Panc1 (cell line): Measurements from ENCODE around the gene CRK.

ENCODE experiments used
- POLR2AphosphoS5 ChIP-seq: IDR thresholded peaks from 2 replicates; pipeline ENCODE4 v1.6.1; 2012; ENCODE audit warnings: mild to moderate bottlenecking, low read depth, low read length, moderate library complexity
- SIN3A ChIP-seq: IDR thresholded peaks from 2 replicates; pipeline ENCODE4 v1.6.1; 2012; ENCODE audit warnings: low read depth, mild to moderate bottlenecking, low read length, moderate library complexity, borderline replicate concordance; ENCODE audit not compliant: insufficient read depth
- TCF7L2 ChIP-seq: IDR thresholded peaks from 2 replicates; pipeline ENCODE4 v1.6.1; 2011; ENCODE audit warnings: mild to moderate bottlenecking, low read depth, low read length, inconsistent platforms
- TF ChIP-seq, protein P1 (sequence below): fragments of 450-650 bp; IDR thresholded peaks from 2 replicates; pipeline ENCODE4 v1.5.1; 2017; ENCODE audit warnings: mild to moderate bottlenecking
- TF ChIP-seq, protein P2 (sequence below), 2 experiments: IDR thresholded peaks; 2 replicates each; pipeline ENCODE4 v1.6.1; 2011 to 2012; ENCODE audit warnings: low read depth in 2 of 2, control low read depth in 1 of 2, low read length in 1 of 2, mild to moderate bottlenecking in 1 of 2, moderate library complexity in 1 of 2; ENCODE audit not compliant: insufficient read depth in 1 of 2

DNA sequence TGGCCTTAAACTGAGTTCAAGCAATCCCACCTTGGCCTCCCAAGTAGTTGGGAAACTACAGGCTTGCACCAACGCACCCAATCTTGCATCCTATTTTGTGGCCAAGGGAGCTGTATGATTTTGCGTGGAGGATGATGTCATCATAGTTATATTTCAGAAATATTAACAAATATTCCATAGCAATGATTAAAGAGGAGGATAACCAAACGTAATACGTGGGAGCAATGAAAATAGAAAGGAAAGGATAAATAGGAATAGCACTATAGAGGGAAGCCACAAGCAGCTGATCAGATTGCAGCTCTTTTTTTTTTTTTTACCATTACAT, 53.8 kb downstream of the CRK start:
- TF ChIP-seq, protein P1, sequence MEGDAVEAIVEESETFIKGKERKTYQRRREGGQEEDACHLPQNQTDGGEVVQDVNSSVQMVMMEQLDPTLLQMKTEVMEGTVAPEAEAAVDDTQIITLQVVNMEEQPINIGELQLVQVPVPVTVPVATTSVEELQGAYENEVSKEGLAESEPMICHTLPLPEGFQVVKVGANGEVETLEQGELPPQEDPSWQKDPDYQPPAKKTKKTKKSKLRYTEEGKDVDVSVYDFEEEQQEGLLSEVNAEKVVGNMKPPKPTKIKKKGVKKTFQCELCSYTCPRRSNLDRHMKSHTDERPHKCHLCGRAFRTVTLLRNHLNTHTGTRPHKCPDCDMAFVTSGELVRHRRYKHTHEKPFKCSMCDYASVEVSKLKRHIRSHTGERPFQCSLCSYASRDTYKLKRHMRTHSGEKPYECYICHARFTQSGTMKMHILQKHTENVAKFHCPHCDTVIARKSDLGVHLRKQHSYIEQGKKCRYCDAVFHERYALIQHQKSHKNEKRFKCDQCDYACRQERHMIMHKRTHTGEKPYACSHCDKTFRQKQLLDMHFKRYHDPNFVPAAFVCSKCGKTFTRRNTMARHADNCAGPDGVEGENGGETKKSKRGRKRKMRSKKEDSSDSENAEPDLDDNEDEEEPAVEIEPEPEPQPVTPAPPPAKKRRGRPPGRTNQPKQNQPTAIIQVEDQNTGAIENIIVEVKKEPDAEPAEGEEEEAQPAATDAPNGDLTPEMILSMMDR = no peak
- TF ChIP-seq, protein P2, sequence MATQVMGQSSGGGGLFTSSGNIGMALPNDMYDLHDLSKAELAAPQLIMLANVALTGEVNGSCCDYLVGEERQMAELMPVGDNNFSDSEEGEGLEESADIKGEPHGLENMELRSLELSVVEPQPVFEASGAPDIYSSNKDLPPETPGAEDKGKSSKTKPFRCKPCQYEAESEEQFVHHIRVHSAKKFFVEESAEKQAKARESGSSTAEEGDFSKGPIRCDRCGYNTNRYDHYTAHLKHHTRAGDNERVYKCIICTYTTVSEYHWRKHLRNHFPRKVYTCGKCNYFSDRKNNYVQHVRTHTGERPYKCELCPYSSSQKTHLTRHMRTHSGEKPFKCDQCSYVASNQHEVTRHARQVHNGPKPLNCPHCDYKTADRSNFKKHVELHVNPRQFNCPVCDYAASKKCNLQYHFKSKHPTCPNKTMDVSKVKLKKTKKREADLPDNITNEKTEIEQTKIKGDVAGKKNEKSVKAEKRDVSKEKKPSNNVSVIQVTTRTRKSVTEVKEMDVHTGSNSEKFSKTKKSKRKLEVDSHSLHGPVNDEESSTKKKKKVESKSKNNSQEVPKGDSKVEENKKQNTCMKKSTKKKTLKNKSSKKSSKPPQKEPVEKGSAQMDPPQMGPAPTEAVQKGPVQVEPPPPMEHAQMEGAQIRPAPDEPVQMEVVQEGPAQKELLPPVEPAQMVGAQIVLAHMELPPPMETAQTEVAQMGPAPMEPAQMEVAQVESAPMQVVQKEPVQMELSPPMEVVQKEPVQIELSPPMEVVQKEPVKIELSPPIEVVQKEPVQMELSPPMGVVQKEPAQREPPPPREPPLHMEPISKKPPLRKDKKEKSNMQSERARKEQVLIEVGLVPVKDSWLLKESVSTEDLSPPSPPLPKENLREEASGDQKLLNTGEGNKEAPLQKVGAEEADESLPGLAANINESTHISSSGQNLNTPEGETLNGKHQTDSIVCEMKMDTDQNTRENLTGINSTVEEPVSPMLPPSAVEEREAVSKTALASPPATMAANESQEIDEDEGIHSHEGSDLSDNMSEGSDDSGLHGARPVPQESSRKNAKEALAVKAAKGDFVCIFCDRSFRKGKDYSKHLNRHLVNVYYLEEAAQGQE (IDR thresholded peaks at IDR 0.05; ENCODE audit: insufficient read depth in 1 of 2, low read depth in 2 of 2, low read length in 1 of 2) = no peak
- TF ChIP-seq POLR2AphosphoS5 (no peak), TCF7L2 (no peak), SIN3A (no peak)
